ENCODE measurements around the gene CERS3.
A peak's percentile ranks its signal among the peaks of the same experiment; 100 is the strongest.

The CERS3 gene

GRCh38 chr15:100383302-100384107 lies 145.2 kb downstream of the CERS3 start:
- H3K4me3 ChIP-seq (ENCODE audit: low read depth, low read length) = no peak overlapping the region
- 0 out of 2 replicates have a peak, but pooled peaks have one; percentile 10 for TF ChIP-seq CTCF (IDR thresholded peaks at IDR 0.05; ENCODE audit: borderline replicate concordance, insufficient read depth, low read depth, low read length)

- H3K4me3 ChIP-seq (ENCODE audit: low read depth, low read length) = no peak overlapping the region
- TF ChIP-seq CTCF (IDR thresholded peaks at IDR 0.05; ENCODE audit: borderline replicate concordance, insufficient read depth, low read depth, low read length) = no peak
Measured at GRCh38 chr15:100373942-100374341, 154.8 kb downstream of the CERS3 start.

DNA sequence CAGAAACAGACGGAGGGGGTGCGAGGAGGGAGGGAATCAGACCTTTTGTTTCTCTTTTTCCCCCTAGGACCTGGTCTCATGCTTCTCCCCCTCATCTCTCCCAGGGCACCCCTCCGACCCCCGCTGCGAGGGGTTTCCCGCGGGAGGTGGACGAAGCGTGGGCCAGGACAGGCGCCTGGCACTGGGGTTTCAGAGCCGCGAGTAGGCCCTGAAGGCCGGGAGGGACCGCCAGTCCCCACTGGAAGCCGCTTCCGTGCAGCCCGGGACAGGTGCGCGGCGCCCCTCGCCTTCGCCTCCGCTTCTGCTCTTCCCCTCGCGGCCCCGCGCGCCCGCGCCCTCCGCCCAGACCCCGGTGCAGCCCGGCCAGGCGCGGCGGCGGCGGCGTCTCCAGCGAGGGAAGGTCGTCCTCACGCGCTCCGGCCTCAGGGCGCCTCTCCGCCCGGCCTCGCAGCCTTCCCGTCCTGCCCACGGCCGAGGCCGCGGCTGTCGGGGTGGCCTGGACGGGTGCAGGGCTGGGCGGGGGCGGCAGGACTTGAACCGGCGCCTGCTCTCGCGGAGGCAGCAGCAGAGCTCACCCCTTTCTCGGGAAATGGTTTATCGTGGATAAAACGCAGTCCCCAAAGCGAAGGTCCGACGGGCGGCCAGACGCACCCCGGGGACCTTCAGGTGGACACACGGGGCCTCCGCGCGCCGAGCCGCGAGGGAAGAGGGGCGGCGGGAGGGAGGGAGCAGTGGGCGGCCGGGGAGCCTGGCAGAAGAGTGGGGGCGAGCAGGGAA lies 155.4 kb downstream of the CERS3 start:
- TF ChIP-seq CTCF (IDR thresholded peaks at IDR 0.05; ENCODE audit: borderline replicate concordance, insufficient read depth, low read depth, low read length) = no peak
- H3K4me3 ChIP-seq (ENCODE audit: low read depth, low read length) = no peak overlapping the region

DNA sequence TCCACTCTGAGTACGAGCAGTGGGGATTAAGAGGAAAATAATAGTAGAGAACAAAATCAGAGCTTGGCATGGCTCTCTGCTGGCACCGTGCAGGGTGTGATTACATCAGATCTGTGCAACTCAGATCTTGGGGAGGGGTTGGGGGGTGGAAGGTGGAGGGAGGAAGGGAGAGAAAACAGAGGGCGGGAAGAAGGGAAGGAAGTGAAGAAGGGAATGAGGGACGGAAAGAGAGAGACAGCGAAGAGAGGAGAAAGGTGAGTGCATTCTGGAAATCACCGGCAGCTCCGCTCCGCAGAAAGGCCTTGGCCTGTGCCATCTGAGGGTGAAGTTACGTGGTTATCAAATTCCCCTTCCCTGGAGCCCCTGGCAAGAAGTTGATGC lies 156.0 kb downstream of the CERS3 start:
- no peak for TF ChIP-seq CTCF (IDR thresholded peaks at IDR 0.05; ENCODE audit: borderline replicate concordance, insufficient read depth, low read depth, low read length)
- H3K4me3 ChIP-seq (ENCODE audit: low read depth, low read length) = no peak overlapping the region

DNA sequence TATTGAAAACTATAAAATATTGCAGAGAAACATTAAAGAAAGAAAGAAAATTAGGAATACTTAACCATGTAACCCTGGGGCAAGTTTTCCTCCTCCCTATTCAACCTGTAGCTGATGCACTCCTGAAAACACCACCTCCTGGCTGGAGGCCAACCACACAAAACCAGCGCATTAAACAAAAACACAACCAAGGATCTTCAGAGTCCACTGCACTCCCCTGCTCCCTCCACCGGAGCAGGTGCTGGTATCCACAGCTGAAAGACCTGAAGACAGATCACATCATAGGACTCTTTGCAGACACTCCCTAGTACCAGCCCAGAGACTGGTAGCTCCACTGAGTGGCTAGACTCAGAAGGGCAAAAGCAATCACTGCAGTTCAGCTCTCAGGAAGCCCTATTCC lies 173.4 kb downstream of the CERS3 start:
- no peak for TF ChIP-seq CTCF (IDR thresholded peaks at IDR 0.05; ENCODE audit: borderline replicate concordance, insufficient read depth, low read depth, low read length)
- no peak overlapping the region for H3K4me3 ChIP-seq (ENCODE audit: low read depth, low read length)

- H3K4me3 ChIP-seq (ENCODE audit: low read depth, low read length) = no peak overlapping the region
- TF ChIP-seq CTCF (IDR thresholded peaks at IDR 0.05; ENCODE audit: borderline replicate concordance, insufficient read depth, low read depth, low read length) = no peak
Measured at GRCh38 chr15:100353449-100353848, 175.3 kb downstream of the CERS3 start.

Data from GM12875 (cell line).